ENCODE data around the gene MLLT1. TPM values are rescaled to one million over a fixed set of nuclear protein-coding genes. Genes with fewer than 3 reads are reported as not detected.

MLLT1 gene
- total RNA-seq, 1 experiment from 2014 or later = 80.1 TPM

GRCh38 chr19:6226012-6226411, 53.8 kb downstream of the MLLT1 start:
- no TSS peak for BruUV-seq (replicated peaks)
- ChIA-PET CTCF (no interaction called here), POLR2A (ENCODE audit: low non-redundant PET) (no interaction called here)

DNA sequence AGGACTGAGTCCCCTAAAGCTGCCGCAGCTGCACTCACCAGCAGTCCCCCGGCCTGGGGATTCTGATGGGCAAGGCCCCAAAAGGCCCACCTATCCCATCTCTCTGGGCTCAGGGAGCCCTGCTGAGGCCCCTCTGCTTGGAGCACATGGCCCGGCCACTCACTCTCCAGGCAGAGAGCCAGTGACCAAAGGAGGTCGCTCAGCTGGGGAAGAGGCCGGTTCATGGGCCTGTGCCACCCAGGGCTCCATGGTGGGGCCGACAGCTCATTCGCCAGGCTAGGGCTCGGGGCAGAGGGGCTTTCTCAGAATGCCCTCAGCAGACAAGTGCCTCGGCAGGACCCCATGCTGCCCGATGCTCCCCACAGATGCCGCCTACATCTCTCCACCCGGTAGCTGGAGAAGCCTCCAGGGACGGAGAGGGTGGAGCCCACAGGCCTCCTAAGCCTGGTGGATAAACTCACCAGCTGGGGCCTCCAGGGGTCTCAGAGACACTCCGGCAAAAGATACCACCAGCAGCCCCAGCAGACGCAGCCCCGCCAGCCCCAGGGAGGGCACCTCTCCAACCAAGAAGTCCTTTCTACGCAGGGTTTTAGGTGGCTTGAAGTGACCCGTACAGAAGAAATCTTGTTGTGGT, 54.4 kb downstream of the MLLT1 start:
- Histone ChIP-seq H3K9me3 (ENCODE audit: low read depth, low read length, poor library complexity, severe bottlenecking) (no peaks in the 10 kb centered on the region), H3K27me3 (replicated peaks; ENCODE audit: insufficient read depth, low read depth, low read length, poor library complexity) (no peaks in the 10 kb centered on the region), H3K4me3 (ENCODE audit: low read depth, low read length, poor library complexity, severe bottlenecking) (no peak overlapping the region), H3K27ac (ENCODE audit: low read depth, low read length, poor library complexity, severe bottlenecking) (no peak overlapping the region), H3K4me1 (ENCODE audit: insufficient read depth, low read length, poor library complexity, severe bottlenecking) (no peaks in the 10 kb centered on the region), H3K36me3 (ENCODE audit: insufficient read depth, low read length, poor library complexity, severe bottlenecking) (peaks cover 14% of the 10 kb centered on the region)
- ChIA-PET POLR2A (ENCODE audit: low non-redundant PET) (no interaction called here), CTCF (no interaction called here)
- TF ChIP-seq, protein P1, sequence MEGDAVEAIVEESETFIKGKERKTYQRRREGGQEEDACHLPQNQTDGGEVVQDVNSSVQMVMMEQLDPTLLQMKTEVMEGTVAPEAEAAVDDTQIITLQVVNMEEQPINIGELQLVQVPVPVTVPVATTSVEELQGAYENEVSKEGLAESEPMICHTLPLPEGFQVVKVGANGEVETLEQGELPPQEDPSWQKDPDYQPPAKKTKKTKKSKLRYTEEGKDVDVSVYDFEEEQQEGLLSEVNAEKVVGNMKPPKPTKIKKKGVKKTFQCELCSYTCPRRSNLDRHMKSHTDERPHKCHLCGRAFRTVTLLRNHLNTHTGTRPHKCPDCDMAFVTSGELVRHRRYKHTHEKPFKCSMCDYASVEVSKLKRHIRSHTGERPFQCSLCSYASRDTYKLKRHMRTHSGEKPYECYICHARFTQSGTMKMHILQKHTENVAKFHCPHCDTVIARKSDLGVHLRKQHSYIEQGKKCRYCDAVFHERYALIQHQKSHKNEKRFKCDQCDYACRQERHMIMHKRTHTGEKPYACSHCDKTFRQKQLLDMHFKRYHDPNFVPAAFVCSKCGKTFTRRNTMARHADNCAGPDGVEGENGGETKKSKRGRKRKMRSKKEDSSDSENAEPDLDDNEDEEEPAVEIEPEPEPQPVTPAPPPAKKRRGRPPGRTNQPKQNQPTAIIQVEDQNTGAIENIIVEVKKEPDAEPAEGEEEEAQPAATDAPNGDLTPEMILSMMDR (conservative IDR thresholded peaks at IDR 0.05; ENCODE audit: low read depth, low read length) = no peak
- no peak for TF ChIP-seq EZH2 (IDR thresholded peaks at IDR 0.05; ENCODE audit: borderline replicate concordance, low read depth, low read length, poor library complexity, severe bottlenecking)
- intact Hi-C loops (cut with micrococcal nuclease; ENCODE audit: unreplicated experiment) = no loop called here
- DNase-seq (ENCODE audit: low spot score) = no peak
- no TSS peak for BruUV-seq (replicated peaks)

More at GRCh38 chr19:6226012-6226411, 53.8 kb downstream of the MLLT1 start:
- TF ChIP-seq EZH2 (IDR thresholded peaks at IDR 0.05; ENCODE audit: borderline replicate concordance, low read depth, low read length, poor library complexity, severe bottlenecking) = no peak
- TF ChIP-seq, protein P1 (conservative IDR thresholded peaks at IDR 0.05; ENCODE audit: low read depth, low read length) = no peak
- intact Hi-C loops (cut with micrococcal nuclease; ENCODE audit: unreplicated experiment) = no loop called here
- DNase-seq (ENCODE audit: low spot score) = no peak
- H3K4me1 ChIP-seq (ENCODE audit: insufficient read depth, low read length, poor library complexity, severe bottlenecking) = no peaks in the 10 kb centered on the region
- peak overlapping the region; percentile 8 for H3K27ac ChIP-seq (ENCODE audit: low read depth, low read length, poor library complexity, severe bottlenecking)
- H3K9me3 ChIP-seq (ENCODE audit: low read depth, low read length, poor library complexity, severe bottlenecking) = no peaks in the 10 kb centered on the region
- H3K27me3 ChIP-seq (replicated peaks; ENCODE audit: insufficient read depth, low read depth, low read length, poor library complexity) = no peaks in the 10 kb centered on the region
- no peak overlapping the region for H3K4me3 ChIP-seq (ENCODE audit: low read depth, low read length, poor library complexity, severe bottlenecking)
- peaks cover 12% of the 10 kb centered on the region for H3K36me3 ChIP-seq (ENCODE audit: insufficient read depth, low read length, poor library complexity, severe bottlenecking)

DNA sequence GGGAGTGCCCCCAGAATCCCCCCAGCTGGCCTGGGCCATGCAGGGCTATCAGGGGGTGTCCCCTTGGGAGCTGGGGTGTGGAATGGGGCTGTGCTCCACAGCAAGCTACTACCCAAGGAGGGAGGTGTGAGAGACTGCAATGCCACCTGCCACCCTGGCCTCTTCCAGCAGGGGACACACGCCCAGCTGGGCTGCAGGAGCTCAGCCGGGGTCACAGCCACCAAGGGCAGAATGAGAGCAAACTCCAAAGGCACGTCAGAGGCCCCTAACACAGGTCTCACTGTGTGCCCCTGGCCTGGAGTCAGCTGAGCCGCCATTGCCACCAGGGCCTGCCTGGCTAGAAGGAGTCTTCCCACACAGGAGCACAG, 55.5 kb downstream of the MLLT1 start:
- no peaks in the 10 kb centered on the region for H3K9me3 ChIP-seq (ENCODE audit: low read depth, low read length, poor library complexity, severe bottlenecking)
- DNase-seq (ENCODE audit: low spot score) = no peak
- peaks cover 7% of the 10 kb centered on the region for H3K4me1 ChIP-seq (ENCODE audit: insufficient read depth, low read length, poor library complexity, severe bottlenecking)
- TF ChIP-seq EZH2 (IDR thresholded peaks at IDR 0.05; ENCODE audit: borderline replicate concordance, low read depth, low read length, poor library complexity, severe bottlenecking) = no peak
- TF ChIP-seq, protein P1 (conservative IDR thresholded peaks at IDR 0.05; ENCODE audit: low read depth, low read length) = no peak
- H3K4me3 ChIP-seq (ENCODE audit: low read depth, low read length, poor library complexity, severe bottlenecking) = no peak overlapping the region
- no peaks in the 10 kb centered on the region for H3K27me3 ChIP-seq (replicated peaks; ENCODE audit: insufficient read depth, low read depth, low read length, poor library complexity)
- H3K36me3 ChIP-seq (ENCODE audit: insufficient read depth, low read length, poor library complexity, severe bottlenecking) = peaks cover 11% of the 10 kb centered on the region
- ChIA-PET CTCF (no interaction called here), POLR2A (ENCODE audit: low non-redundant PET) (no interaction called here)
- H3K27ac ChIP-seq (ENCODE audit: low read depth, low read length, poor library complexity, severe bottlenecking) = no peak overlapping the region
- intact Hi-C loops (cut with micrococcal nuclease; ENCODE audit: unreplicated experiment) = no loop called here
- BruUV-seq (replicated peaks) = no TSS peak
